ENCODE results near the gene MFAP4. TPM values are rescaled to one million over a fixed set of nuclear protein-coding genes. Genes with fewer than 3 reads are reported as not detected.
A peak's percentile ranks its signal among the peaks of the same experiment; 100 is the strongest.

MFAP4 gene
- total RNA-seq, 1 experiment from 2014 or later: not detected

- H3K9me3 ChIP-seq (ENCODE audit: insufficient read depth, low read depth): no peaks in the 10 kb centered on the region
- H3K27ac ChIP-seq: no peak overlapping the region
- intact Hi-C loops (cut with micrococcal nuclease; ENCODE audit: unreplicated experiment): no loop called here
- BruUV-seq (replicated peaks): no TSS peak
- H3K4me3 ChIP-seq: no peak overlapping the region
- no peaks in the 10 kb centered on the region for H3K27me3 ChIP-seq (ENCODE audit: insufficient read depth, low read depth)
- ChIA-PET POLR2A (ENCODE audit: unreplicated experiment) (no interaction called here), CTCF (no interaction called here)
- no peaks in the 10 kb centered on the region for H3K36me3 ChIP-seq (ENCODE audit: low read depth)
- H3K9me2 ChIP-seq (ENCODE audit: insufficient read depth): no peaks in the 10 kb centered on the region
- H4K20me1 ChIP-seq (ENCODE audit: insufficient read depth): no peaks in the 10 kb centered on the region
- DNase-seq: no peak
- H3K4me2 ChIP-seq: no peak overlapping the region
- peaks cover 22% of the 10 kb centered on the region for H3K4me1 ChIP-seq (replicated peaks; ENCODE audit: insufficient read depth)
- peaks cover 20% of the 10 kb centered on the region for H3F3A ChIP-seq (ENCODE audit: insufficient read depth, low read depth)
- no peak overlapping the region for H2AFZ ChIP-seq
- TF ChIP-seq CTCF (conservative IDR thresholded peaks at IDR 0.05) (no peak), EZH2 (IDR thresholded peaks at IDR 0.05; ENCODE audit: low read depth) (no peak)
- H3K79me2 ChIP-seq (ENCODE audit: low read depth): no peaks in the 10 kb centered on the region
Observed at GRCh38 chr17:19401321-19402010, 14.5 kb upstream of the MFAP4 start.

- CTCF ChIA-PET: no interaction called here
- no peak overlapping the region for H3K4me2 ChIP-seq
Observed at GRCh38 chr17:19399750-19400450, 12.9 kb upstream of the MFAP4 start.

GRCh38 chr17:19398301-19399181 lies 11.6 kb upstream of the MFAP4 start:
- intact Hi-C loops (cut with micrococcal nuclease; ENCODE audit: unreplicated experiment): no loop called here
- BruUV-seq (replicated peaks): no TSS peak

More at GRCh38 chr17:19399750-19400450, 12.9 kb upstream of the MFAP4 start:
- Histone ChIP-seq H3K4me3 (no peak overlapping the region), H3K27me3 (ENCODE audit: insufficient read depth, low read depth) (no peaks in the 10 kb centered on the region), H3K79me2 (ENCODE audit: low read depth) (no peaks in the 10 kb centered on the region), H4K20me1 (ENCODE audit: insufficient read depth) (no peaks in the 10 kb centered on the region), H3K9me2 (ENCODE audit: insufficient read depth) (no peaks in the 10 kb centered on the region), H2AFZ (no peak overlapping the region), H3F3A (ENCODE audit: insufficient read depth, low read depth) (peaks cover 20% of the 10 kb centered on the region), H3K36me3 (ENCODE audit: low read depth) (no peaks in the 10 kb centered on the region), H3K9me3 (ENCODE audit: insufficient read depth, low read depth) (no peaks in the 10 kb centered on the region), H3K27ac (no peak overlapping the region), H3K4me1 (replicated peaks; ENCODE audit: insufficient read depth) (peaks cover 22% of the 10 kb centered on the region)
- intact Hi-C loops (cut with micrococcal nuclease; ENCODE audit: unreplicated experiment): no loop called here
- TF ChIP-seq EZH2 (IDR thresholded peaks at IDR 0.05; ENCODE audit: low read depth): no peak
- POLR2A ChIA-PET (ENCODE audit: unreplicated experiment): interaction anchor here (0.6 kb wide), 2 partner anchors 22 to 319 kb away, joined by 4 to 11 read pairs; partner anchors contain the start of gene MAPK7
- BruUV-seq (replicated peaks): no TSS peak
- DNase-seq: no peak

More at GRCh38 chr17:19398301-19399181, 11.6 kb upstream of the MFAP4 start:
- peak; percentile 71 to 84 for DNase-seq
- Histone ChIP-seq H3K4me3 (no peak overlapping the region), H3K9me3 (ENCODE audit: insufficient read depth, low read depth) (no peaks in the 10 kb centered on the region), H3F3A (ENCODE audit: insufficient read depth, low read depth) (peaks cover 20% of the 10 kb centered on the region), H3K9me2 (ENCODE audit: insufficient read depth) (no peaks in the 10 kb centered on the region), H2AFZ (no peak overlapping the region), H4K20me1 (ENCODE audit: insufficient read depth) (no peaks in the 10 kb centered on the region), H3K79me2 (ENCODE audit: low read depth) (no peaks in the 10 kb centered on the region), H3K27me3 (ENCODE audit: insufficient read depth, low read depth) (no peaks in the 10 kb centered on the region), H3K36me3 (ENCODE audit: low read depth) (no peaks in the 10 kb centered on the region), H3K4me1 (replicated peaks; ENCODE audit: insufficient read depth) (peaks cover 22% of the 10 kb centered on the region), H3K4me2 (peak overlapping the region; percentile 29), H3K27ac (peak overlapping the region; percentile 80)
- TF ChIP-seq CTCF (conservative IDR thresholded peaks at IDR 0.05) (no peak), EZH2 (IDR thresholded peaks at IDR 0.05; ENCODE audit: low read depth) (no peak)
- CTCF ChIA-PET: no interaction called here
- POLR2A ChIA-PET (ENCODE audit: unreplicated experiment): interaction anchor here (0.9 kb wide), 1 partner anchor 21 kb away, joined by 4 read pairs; the partner anchor contains the start of gene MAPK7

Measured in PC-9 (cell line).